ENCODE results near the gene CDKN2A.

Gene CDKN2A

GRCh38 chr9:22005702-22006606, 11.8 kb upstream of the CDKN2A start:
- DNase-seq (ENCODE audit: low read depth in 2 of 2): no peak

- DNase-seq (ENCODE audit: low read depth in 2 of 2): no peak
These were observed 11.0 kb upstream of the CDKN2A start for GRCh38 chr9:22005021-22005701.

GRCh38 chr9:22002038-22002437, 7.8 kb upstream of the CDKN2A start:
- DNase-seq (ENCODE audit: low read depth in 2 of 2): no peak

GRCh38 chr9:21998026-21998425, 3.8 kb upstream of the CDKN2A start:
- DNase-seq (ENCODE audit: low read depth in 2 of 2): no peak

- DNase-seq (ENCODE audit: low read depth in 2 of 2): no peak
These were observed 3.3 kb upstream of the CDKN2A start for GRCh38 chr9:21997480-21997879.

- DNase-seq (ENCODE audit: low read depth in 2 of 2): no peak
These were observed 2.7 kb upstream of the CDKN2A start for GRCh38 chr9:21996858-21997257.

- no peak for DNase-seq (ENCODE audit: low read depth in 2 of 2)
These were observed 2.2 kb upstream of the CDKN2A start for GRCh38 chr9:21996438-21996837.

- DNase-seq (ENCODE audit: low read depth in 2 of 2): no peak
These were observed 1.6 kb upstream of the CDKN2A start for GRCh38 chr9:21995666-21996398.

GRCh38 chr9:21995006-21995665, 944 bp upstream of the CDKN2A start:
- no peak for DNase-seq (ENCODE audit: low read depth in 2 of 2)

GRCh38 chr9:21994556-21995005, 389 bp upstream of the CDKN2A start, which contains the start of gene CDKN2B-AS1:
Gene CDKN2B-AS1 (plus strand): TSS chr9:21994791.
- DNase-seq (ENCODE audit: low read depth in 2 of 2): no peak

- no peak for DNase-seq (ENCODE audit: low read depth in 2 of 2)
These were observed 1.2 kb downstream of the CDKN2A start for GRCh38 chr9:21993007-21993406.

GRCh38 chr9:21991072-21991959, 2.9 kb downstream of the CDKN2A start:
- no peak for DNase-seq (ENCODE audit: low read depth in 2 of 2)

GRCh38 chr9:21989440-21990189, 4.6 kb downstream of the CDKN2A start:
- DNase-seq (ENCODE audit: low read depth in 2 of 2): no peak

GRCh38 chr9:21988056-21988990, 5.9 kb downstream of the CDKN2A start:
- DNase-seq (ENCODE audit: low read depth in 2 of 2): no peak

GRCh38 chr9:21985964-21986667, 8.1 kb downstream of the CDKN2A start:
- DNase-seq (ENCODE audit: low read depth in 2 of 2): no peak

- no peak for DNase-seq (ENCODE audit: low read depth in 2 of 2)
These were observed 10.1 kb downstream of the CDKN2A start for GRCh38 chr9:21984101-21984500.

- DNase-seq (ENCODE audit: low read depth in 2 of 2): no peak
These were observed 10.6 kb downstream of the CDKN2A start for GRCh38 chr9:21983561-21983935.

GRCh38 chr9:21982861-21983560, 11.2 kb downstream of the CDKN2A start:
- no peak for DNase-seq (ENCODE audit: low read depth in 2 of 2)

Measured in activated CD4-positive, alpha-beta T cell treated with anti-CD3 and anti-CD28 coated beads for 24 hours (primary cell).